Activated T-helper 17 cell treated with anti-CD3 and anti-CD28 coated beads, Interleukin-2, amount 50 U/mL, for 72 hours (primary cell): ENCODE measurements around the gene LRRIQ4. TPM values are rescaled to one million over a fixed set of nuclear protein-coding genes. Genes with fewer than 3 reads are reported as not detected.

Experiments
- ATAC-seq: fragments of 150-1000 bp; cut with Tn5 transposase; replicated peaks from 2 replicates; pipeline ENCODE4 v1.10.0; 2021; ENCODE audit warnings: mild to moderate bottlenecking, moderate library complexity
- H3K27ac Mint-ChIP-seq: one replicate; pipeline ENCODE4 v1.8.0; 2022; ENCODE audit warnings: mixed read lengths
- H3K27me3 Mint-ChIP-seq: one replicate; pipeline ENCODE4 v1.8.0; 2022; ENCODE audit warnings: mixed read lengths
- H3K36me3 Mint-ChIP-seq: one replicate; pipeline ENCODE4 v1.8.0; 2022; ENCODE audit warnings: low read depth, mild to moderate bottlenecking, mixed read lengths
- H3K4me1 Mint-ChIP-seq: one replicate; pipeline ENCODE4 v1.8.0; 2022; ENCODE audit warnings: mixed read lengths
- H3K4me3 Mint-ChIP-seq: one replicate; pipeline ENCODE4 v1.8.0; 2022; ENCODE audit warnings: mild to moderate bottlenecking, mixed read lengths
- H3K9me3 Mint-ChIP-seq: one replicate; pipeline ENCODE4 v1.8.0; 2022; ENCODE audit warnings: mixed read lengths
- total RNA-seq, 2 donors: library from RNA; stranded (reverse); gene quantifications; one replicate each; pipeline ENCODE4 v1.2.3, GENCODE V29; 2022

LRRIQ4 gene
- under 1 TPM; 0.13 TPM for total RNA-seq

DNA sequence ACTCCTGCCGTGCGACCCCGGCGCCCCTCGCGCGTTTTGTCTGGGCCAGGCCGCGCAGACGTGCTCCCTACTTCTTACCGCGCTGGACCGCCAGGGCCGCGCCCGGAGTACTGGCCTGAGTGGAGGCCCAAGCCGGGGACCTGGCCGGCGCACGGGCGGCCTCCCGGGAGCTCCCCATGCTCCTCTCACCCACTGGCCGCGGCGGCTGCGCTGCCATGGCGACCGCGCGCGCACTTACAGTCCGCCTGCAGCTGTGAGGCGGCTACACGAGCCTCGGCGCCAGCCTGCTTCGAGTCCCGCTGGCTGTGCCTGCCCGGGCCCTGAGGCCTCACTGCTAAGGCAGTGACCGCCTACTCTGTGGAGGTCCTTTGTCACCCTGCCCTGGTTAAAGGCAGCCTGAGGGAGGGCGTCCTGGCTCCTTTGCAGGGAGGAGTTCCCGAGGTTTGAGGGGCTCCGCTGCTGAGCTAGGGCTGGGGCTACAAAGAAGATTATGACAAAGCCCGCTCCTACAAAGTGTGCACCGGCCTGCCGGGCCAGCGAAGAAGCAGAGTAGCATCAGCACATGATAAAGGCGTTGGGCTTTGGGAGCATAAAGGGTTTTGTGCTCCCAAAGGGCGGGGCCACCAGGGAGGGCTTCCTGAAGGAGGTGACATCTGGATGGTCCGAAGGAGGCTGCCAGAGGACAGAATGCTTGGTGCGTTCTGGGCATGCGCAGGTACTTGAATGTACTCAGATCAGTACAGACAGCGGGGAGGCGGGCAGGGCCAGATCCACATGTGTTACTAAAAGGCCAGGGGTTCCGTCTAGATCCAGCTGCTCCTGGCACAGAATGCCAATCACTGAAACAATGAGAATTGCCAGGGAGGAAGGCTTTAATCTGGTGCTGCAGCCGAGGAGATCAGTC lies at the start of gene LRRIQ4, which contains the start of gene LRRC34:
Gene LRRIQ4, plus strand, starts transcription at position 539 of the 904 bp plus-strand sequence. CDS start 9,052 bp downstream, outside the sequence.
Gene LRRC34, minus strand, starts transcription at position 573 of the 904 bp plus-strand sequence. Its CDS starts 356 bp downstream, at position 217.
- H3K27ac Mint-ChIP-seq = peak within 1 kb of the TSS; percentile 86
- peak within 1 kb of the TSS; percentile 97 for H3K4me3 Mint-ChIP-seq
- peak; percentile 83 for ATAC-seq
- H3K36me3 Mint-ChIP-seq = no peaks in the 10 kb centered on the region
- peaks cover 3% of the 10 kb centered on the region for H3K9me3 Mint-ChIP-seq
- H3K27me3 Mint-ChIP-seq = no peaks in the 10 kb centered on the region
- H3K4me1 Mint-ChIP-seq = peaks cover 14% of the 10 kb centered on the region

DNA sequence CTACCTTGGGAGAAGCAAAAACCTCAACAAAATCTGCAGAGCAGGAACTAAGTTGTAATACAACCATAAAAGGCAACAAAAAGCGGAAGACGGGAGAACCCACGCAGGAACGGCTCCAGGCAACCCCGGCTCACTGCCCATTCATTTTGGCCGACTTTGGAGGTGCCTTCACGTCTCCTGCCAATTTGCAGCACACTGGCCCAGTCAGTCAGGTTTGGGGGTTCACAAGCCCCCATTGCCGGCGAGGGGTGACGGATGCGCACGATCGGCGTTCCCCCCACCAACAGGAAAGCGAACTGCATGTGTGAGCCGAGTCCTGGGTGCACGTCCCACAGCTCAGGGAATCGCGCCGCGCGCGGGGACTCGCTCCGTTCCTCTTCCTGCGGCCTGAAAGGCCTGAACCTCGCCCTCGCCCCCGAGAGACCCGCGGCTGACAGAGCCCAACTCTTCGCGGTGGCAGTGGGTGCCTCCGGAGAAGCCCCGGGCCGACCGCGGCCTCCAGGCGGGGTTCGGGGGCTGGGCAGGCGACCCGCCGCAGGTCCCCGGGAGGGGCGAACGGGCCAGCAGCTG lies 48.3 kb upstream of the LRRIQ4 start:
- Mint-ChIP-seq H3K36me3 (peaks cover 6% of the 10 kb centered on the region), H3K27ac (peak overlapping the region; percentile 96), H3K9me3 (no peaks in the 10 kb centered on the region), H3K4me3 (peak overlapping the region; percentile 94), H3K4me1 (peaks cover 14% of the 10 kb centered on the region), H3K27me3 (no peaks in the 10 kb centered on the region)
- ATAC-seq = peak; percentile 55

DNA sequence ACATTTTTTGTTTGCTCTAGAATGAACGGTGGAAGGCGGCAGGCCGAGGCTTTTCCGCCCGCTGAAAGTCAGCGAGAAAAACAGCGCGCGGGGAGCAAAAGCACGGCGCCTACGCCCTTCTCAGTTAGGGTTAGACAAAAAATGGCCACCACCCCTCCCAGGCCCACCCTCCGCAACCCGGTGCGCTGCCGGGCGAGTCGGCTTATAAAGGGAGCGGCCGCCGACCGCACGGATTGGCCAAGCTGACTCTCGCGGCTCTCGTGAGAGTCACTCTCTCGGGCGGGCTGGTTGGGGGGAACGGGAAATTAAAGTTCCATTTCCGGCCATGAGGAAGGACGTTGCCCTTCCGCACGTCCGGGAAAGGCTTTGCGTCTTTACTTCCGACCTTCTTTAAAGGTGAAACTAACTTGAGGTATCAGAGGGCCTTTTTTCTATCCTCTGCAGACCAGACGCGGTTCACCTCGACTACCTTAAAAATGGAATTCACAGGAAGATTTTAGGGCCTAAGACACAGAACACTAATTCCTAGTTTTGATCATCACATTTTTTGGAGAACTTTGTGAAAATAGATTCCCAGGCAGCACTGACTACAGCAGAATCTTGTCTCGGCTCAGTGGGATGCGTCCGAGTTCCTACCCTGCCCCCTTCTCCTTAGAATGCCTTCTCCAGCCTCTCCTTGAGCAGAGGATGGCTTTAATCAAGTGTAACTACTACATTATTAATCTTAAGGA lies 47.6 kb upstream of the LRRIQ4 start, which contains the start of gene TERC:
Gene TERC, minus strand, starts transcription at position 179 of the 731 bp plus-strand sequence.
- no peaks in the 10 kb centered on the region for H3K9me3 Mint-ChIP-seq
- H3K4me1 Mint-ChIP-seq = peaks cover 10% of the 10 kb centered on the region
- peak within 1 kb of the TSS; percentile 96 for H3K27ac Mint-ChIP-seq
- H3K4me3 Mint-ChIP-seq = peak within 1 kb of the TSS; percentile 94
- peaks cover 6% of the 10 kb centered on the region for H3K36me3 Mint-ChIP-seq
- H3K27me3 Mint-ChIP-seq = no peaks in the 10 kb centered on the region
- ATAC-seq = peak; percentile 82

DNA sequence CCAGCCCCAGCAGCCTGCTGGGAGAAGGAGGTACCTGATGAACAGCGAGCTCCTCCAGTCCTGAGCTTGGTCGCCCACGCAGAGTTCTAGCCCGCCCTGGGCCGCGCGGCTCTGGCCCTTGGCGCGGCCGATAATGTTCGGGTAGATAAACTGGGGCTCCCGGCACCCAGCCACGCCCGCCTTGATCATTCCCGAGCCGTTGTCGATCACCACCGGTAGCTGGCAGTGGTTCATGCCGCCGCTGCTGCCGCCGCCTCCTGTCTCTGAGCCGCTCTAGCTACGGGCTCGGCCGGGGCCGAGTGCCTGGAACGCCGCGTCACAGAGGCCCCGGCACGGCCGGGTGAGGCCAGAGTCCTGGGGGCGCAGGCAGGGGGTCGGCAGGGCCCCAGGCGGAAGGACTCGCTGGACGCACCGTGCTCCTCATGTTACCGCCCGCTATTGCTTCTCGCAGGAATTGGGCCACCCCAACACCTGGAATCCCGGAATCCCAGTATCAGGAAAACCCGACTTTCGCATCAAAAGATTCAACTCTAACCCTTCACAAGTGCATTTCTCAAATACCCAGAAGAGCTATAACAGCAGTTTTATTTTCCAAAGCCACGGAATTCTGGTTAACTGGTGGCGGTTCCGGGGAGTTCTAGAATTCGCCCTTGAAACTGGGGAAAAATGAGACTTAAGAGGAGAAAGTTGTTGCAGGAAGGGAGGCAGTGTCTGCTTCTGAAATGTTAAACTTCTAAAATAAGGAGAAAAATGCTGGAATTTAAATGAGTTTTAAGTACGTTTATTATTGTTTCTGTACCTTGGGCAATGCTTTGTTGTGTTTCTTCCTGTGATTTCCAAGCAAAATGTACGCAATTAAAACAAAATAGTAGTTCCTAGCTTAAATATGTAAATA lies 43.1 kb upstream of the LRRIQ4 start, which contains the start of gene ACTRT3:
Gene ACTRT3, minus strand, starts transcription at position 275 of the 895 bp plus-strand sequence. Its CDS starts 41 bp downstream, at position 234.
- peaks cover 10% of the 10 kb centered on the region for H3K4me1 Mint-ChIP-seq
- H3K27me3 Mint-ChIP-seq = no peaks in the 10 kb centered on the region
- H3K4me3 Mint-ChIP-seq = peak within 1 kb of the TSS; percentile 90
- peaks cover 32% of the 10 kb centered on the region for H3K36me3 Mint-ChIP-seq
- H3K27ac Mint-ChIP-seq = peak within 1 kb of the TSS; percentile 70
- H3K9me3 Mint-ChIP-seq = no peaks in the 10 kb centered on the region
- ATAC-seq = peak; percentile 37

DNA sequence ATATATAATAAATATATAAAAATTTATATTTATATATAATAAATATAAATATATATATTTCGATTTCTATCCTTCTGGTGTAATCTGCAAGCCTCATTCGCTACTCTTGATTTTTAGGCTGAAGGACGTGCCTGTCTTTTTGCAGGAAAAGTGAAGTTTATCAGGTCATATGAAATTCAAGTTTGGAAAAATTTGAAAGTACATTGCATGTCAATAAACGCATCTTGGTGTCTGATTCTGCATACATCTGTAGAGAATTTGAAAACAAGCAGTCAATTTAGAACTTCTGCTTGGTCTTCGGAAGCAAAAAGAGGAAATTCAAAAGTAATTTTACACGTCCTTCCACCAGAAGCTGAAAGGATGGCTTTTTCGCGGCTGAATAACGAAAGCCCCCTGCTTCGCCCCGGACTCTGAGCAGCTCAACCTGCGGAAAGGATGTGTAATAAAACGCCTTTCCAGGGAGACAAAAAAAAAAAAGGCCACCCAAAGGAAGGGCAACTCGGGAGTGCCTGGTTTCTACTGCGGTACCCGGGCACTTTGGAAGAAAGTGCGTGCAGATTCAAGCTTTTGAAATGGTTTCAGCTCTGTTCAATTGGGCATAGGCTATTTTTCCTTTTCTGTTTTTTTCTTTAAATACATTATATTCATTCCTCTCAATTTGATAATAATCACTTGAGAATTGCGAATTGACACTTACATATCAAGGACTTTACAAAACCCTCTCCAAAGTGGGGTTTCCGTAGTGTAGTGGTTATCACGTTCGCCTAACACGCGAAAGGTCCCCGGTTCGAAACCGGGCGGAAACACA lies 41.0 kb upstream of the LRRIQ4 start:
- peak overlapping the region; percentile 94 for H3K4me3 Mint-ChIP-seq
- ATAC-seq = peak; percentile 25
- H3K27ac Mint-ChIP-seq = peak overlapping the region; percentile 98
- H3K36me3 Mint-ChIP-seq = peaks cover 53% of the 10 kb centered on the region
- H3K4me1 Mint-ChIP-seq = peaks cover 10% of the 10 kb centered on the region
- no peaks in the 10 kb centered on the region for H3K9me3 Mint-ChIP-seq
- H3K27me3 Mint-ChIP-seq = no peaks in the 10 kb centered on the region

DNA sequence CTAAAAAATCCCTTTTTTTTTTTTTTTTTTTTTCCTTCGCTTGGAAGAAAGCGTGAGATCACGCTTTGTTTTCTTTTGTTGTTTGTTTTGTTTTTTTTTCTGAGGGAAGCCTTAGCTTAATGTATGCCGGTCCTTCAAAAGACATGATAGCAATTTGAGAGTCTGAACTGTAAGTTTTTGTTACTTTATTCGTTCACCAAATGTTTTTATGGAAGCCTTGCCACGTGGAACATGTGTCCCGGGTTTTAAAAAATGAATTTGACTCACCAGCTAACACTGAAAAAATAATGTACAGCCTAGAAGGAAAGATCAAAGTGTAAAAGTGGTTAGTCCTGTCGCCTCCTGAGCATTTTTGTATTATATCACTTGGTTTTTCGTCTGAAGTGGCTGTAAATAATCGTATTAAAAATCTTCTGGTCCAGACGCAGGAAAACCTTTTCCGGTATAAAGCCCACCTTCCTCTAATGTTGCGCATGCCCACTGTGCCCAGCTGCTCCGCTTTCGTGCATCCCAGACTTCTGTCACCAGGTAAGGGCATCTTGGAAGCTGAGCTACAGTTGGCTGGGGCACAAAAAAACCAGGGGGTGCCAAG lies 40.3 kb upstream of the LRRIQ4 start:
- peak; percentile 23 for ATAC-seq
- no peaks in the 10 kb centered on the region for H3K9me3 Mint-ChIP-seq
- H3K4me3 Mint-ChIP-seq = peak overlapping the region; percentile 94
- peak overlapping the region; percentile 98 for H3K27ac Mint-ChIP-seq
- H3K4me1 Mint-ChIP-seq = peaks cover 10% of the 10 kb centered on the region
- no peaks in the 10 kb centered on the region for H3K27me3 Mint-ChIP-seq
- peaks cover 60% of the 10 kb centered on the region for H3K36me3 Mint-ChIP-seq

DNA sequence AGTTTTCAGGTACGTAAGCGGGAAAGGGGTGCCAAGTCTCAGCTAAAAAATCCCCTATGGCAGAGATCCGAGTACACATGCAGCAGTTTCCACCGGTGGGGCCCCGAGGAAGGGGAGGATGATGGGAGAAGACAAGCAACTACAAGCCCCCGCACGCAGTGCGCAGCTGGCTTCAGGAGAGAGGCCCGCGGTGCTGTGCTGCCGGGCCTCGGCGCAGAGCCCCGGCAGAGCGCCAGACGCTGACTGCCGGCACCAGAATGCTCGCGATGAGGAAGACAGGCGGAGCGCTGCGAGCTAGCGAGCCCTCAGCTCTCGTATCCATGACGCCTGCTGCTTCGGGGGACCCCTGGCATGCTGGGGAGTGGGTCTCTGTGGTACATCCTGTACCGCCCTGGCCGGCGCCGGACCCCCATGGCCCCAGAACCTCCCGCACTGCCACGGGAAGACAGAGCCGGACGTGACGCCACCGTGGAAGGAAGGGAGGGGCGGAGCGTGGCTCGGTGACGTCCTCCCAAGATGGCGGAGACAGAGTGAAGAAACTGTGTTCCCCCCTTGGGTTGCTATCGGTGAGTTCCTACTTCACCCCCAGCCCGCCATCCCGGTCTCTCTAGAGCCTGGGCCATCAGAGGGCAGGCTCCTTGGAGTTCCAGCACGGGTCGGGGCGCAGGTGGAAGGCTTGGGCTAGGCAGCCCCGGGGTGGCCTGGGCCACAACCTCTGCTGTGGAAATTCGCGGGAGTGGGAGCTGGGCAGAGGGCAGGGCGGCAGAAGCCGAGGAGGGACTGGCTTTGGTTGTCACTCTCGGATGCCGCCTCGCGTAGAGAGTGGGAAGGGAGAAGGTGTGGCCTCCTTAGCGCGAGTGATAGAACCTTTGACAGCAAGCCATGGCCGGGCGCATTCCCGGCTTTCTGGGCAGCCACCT lies 39.5 kb upstream of the LRRIQ4 start, which contains the start of gene MYNN:
Gene MYNN, plus strand, starts transcription at position 500 of the 920 bp plus-strand sequence. CDS start 900 bp downstream, outside the sequence.
- H3K9me3 Mint-ChIP-seq = no peaks in the 10 kb centered on the region
- peak within 1 kb of the TSS; percentile 98 for H3K27ac Mint-ChIP-seq
- peak; percentile 87 for ATAC-seq
- H3K36me3 Mint-ChIP-seq = peaks cover 68% of the 10 kb centered on the region
- H3K27me3 Mint-ChIP-seq = no peaks in the 10 kb centered on the region
- H3K4me3 Mint-ChIP-seq = peak within 1 kb of the TSS; percentile 94
- H3K4me1 Mint-ChIP-seq = peaks cover 10% of the 10 kb centered on the region

DNA sequence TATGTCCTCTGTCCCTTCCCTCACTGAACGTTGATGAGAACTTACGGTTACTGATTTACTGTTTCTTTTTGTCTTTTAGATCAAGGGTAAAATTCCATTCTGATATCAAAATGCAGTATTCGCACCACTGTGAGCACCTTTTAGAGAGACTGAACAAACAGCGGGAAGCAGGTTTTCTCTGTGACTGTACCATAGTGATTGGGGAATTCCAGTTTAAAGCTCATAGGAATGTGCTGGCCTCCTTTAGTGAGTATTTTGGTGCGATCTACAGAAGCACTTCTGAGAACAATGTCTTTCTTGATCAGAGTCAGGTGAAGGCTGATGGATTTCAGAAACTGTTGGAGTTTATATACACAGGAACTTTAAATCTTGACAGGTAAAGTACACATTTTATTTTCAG lies 38.5 kb upstream of the LRRIQ4 start:
- H3K4me3 Mint-ChIP-seq = peak overlapping the region; percentile 94
- no peaks in the 10 kb centered on the region for H3K27me3 Mint-ChIP-seq
- peak overlapping the region; percentile 98 for H3K27ac Mint-ChIP-seq
- H3K9me3 Mint-ChIP-seq = no peaks in the 10 kb centered on the region
- peaks cover 78% of the 10 kb centered on the region for H3K36me3 Mint-ChIP-seq
- no peak for ATAC-seq
- H3K4me1 Mint-ChIP-seq = peaks cover 15% of the 10 kb centered on the region

DNA sequence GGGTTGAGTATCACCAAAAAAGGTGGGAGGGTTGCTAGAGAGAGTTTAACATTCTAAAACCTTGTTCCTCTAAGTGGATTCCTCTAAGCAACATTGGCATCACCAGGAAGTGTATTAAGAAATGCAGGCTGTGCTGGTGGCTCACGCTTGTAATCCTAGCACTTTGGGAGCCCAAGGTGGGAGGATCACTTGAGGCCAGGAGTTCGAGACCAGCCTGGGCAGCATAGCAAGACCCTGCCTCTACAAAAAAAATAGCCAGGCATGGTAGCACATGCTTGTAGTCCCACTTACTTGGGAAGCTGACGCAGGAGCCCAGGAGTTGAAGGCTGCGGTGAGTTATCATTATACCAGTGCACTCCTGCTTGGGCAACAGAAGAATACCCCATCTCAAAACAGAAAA lies 34.8 kb upstream of the LRRIQ4 start:
- H3K36me3 Mint-ChIP-seq = peaks cover 100% of the 10 kb centered on the region
- no peak overlapping the region for H3K4me3 Mint-ChIP-seq
- H3K27me3 Mint-ChIP-seq = no peaks in the 10 kb centered on the region
- ATAC-seq = no peak
- no peak overlapping the region for H3K27ac Mint-ChIP-seq
- H3K4me1 Mint-ChIP-seq = peaks cover 32% of the 10 kb centered on the region
- H3K9me3 Mint-ChIP-seq = no peaks in the 10 kb centered on the region

DNA sequence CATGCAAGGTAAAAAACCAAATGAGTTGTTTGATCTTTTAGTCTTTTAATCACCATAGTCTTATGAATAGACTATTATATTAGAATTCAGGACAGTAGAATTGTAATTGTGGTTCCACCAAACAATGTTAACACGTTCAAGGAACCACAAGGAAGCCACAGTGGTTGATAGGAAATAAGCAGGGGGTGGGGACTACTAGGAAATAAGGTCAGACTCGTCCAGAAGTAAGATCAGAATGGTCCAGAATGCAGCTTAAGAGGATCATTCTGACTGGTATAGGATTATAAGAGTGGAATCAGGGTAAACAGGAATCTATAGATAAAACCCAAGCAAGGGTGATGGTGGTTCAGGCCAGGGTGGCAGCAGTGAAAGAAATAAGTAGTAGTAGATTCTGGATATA lies 31.9 kb upstream of the LRRIQ4 start:
- no peaks in the 10 kb centered on the region for H3K27me3 Mint-ChIP-seq
- H3K4me3 Mint-ChIP-seq = peak overlapping the region; percentile 5
- ATAC-seq = peak; percentile 50
- peaks cover 99% of the 10 kb centered on the region for H3K36me3 Mint-ChIP-seq
- H3K27ac Mint-ChIP-seq = peak overlapping the region; percentile 3
- H3K9me3 Mint-ChIP-seq = no peaks in the 10 kb centered on the region
- H3K4me1 Mint-ChIP-seq = peaks cover 27% of the 10 kb centered on the region

DNA sequence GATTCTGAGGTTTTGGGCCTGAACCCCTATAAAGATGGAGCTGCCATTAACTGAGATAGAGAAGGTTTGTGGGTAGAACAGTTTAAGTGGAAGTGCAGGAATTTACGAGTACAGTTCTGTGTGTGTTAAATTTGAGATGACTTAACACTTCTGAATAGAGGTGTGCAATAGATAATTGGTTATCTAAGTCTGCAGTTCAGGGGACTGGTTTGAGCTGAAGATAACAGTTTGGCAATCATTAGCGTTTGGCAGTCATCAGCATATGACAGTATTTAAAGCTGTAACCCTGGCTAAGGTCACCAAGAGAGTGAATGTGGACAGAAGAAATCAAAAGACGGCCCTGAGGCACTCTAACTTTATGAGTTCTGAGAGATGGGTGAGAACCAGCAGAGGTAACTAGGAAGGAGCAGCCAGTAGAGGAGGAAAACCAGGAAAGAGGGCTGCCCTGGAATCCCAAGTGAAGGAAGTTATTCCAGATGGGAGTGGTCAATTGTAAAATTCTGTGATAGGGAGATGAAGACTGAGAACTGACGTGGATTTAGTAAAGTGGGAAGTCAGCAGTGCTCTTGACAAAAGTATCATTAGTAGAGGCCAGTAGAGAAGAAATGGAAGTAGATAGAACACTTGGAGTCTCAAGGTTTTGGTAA lies 31.3 kb upstream of the LRRIQ4 start:
- H3K27me3 Mint-ChIP-seq = no peaks in the 10 kb centered on the region
- peak overlapping the region; percentile 3 for H3K27ac Mint-ChIP-seq
- no peaks in the 10 kb centered on the region for H3K9me3 Mint-ChIP-seq

More for the DNA sequence above, 31.3 kb upstream of the LRRIQ4 start:
- no peak for ATAC-seq
- Mint-ChIP-seq H3K4me1 (peaks cover 27% of the 10 kb centered on the region), H3K4me3 (peak overlapping the region; percentile 5), H3K36me3 (peaks cover 99% of the 10 kb centered on the region)
